ENCODE data around the gene CD300LD. TPM values are rescaled to one million over a fixed set of nuclear protein-coding genes. Genes with fewer than 3 reads are reported as not detected.

The CD300LD gene
- total and polyA plus RNA-seq, 2 donors (not counting 1 experiment from before 2014, with no cell fraction given), result not detected

- H3K27me3 ChIP-seq (ENCODE audit: control insufficient read depth, insufficient read depth, low read length), result no peaks in the 10 kb centered on the region
- H4K20me1 ChIP-seq (ENCODE audit: control insufficient read depth, extremely low read depth, insufficient read depth, low read length), result no peaks in the 10 kb centered on the region
- TF ChIP-seq CTCF (conservative IDR thresholded peaks at IDR 0.05 in 1 of 2, IDR thresholded peaks at IDR 0.05 in 1 of 2; ENCODE audit: low read depth in 1 of 2, low read length in 2 of 2), result no peak
- no peak for TF ChIP-seq EZH2 (IDR thresholded peaks at IDR 0.05; ENCODE audit: low read length, missing control alignments)
- no peak overlapping the region for H2AFZ ChIP-seq (ENCODE audit: low read length)
- H3K4me1 ChIP-seq (ENCODE audit: control insufficient read depth, extremely low read depth, insufficient read depth, low read length), result no peaks in the 10 kb centered on the region
- H3K9ac ChIP-seq (ENCODE audit: insufficient read depth, low read length), result no peak overlapping the region
- no peak overlapping the region for H3K4me3 ChIP-seq (replicated peaks in 1 of 4; ENCODE audit: control extremely low read depth in 1 of 4, insufficient read depth in 1 of 4, low read depth in 3 of 4, low read length in 4 of 4)
- H3K79me2 ChIP-seq (ENCODE audit: control insufficient read depth, insufficient read depth, low read length), result no peaks in the 10 kb centered on the region
- no peak overlapping the region for H3K27ac ChIP-seq (ENCODE audit: insufficient read depth, low read length)
- no peaks in the 10 kb centered on the region for H3K36me3 ChIP-seq (ENCODE audit: control insufficient read depth, insufficient read depth, low read length)
- DNase-seq (ENCODE audit: low read depth in 2 of 2), result no peak
- H3K4me2 ChIP-seq (ENCODE audit: extremely low read depth, insufficient read depth, low read length), result no peak overlapping the region
- no peaks in the 10 kb centered on the region for H3K9me3 ChIP-seq (ENCODE audit: control insufficient read depth, insufficient read depth, low read depth, low read length)
Measured at GRCh38 chr17:74582633-74583032, 9.4 kb downstream of the CD300LD start.

GRCh38 chr17:74579900-74580299 is 12.2 kb downstream of the CD300LD start:
- H4K20me1 ChIP-seq (ENCODE audit: control insufficient read depth, extremely low read depth, insufficient read depth, low read length), result no peaks in the 10 kb centered on the region
- H3K27me3 ChIP-seq (ENCODE audit: control insufficient read depth, insufficient read depth, low read length), result no peaks in the 10 kb centered on the region
- DNase-seq (ENCODE audit: low read depth in 2 of 2), result no peak
- H2AFZ ChIP-seq (ENCODE audit: low read length), result no peak overlapping the region
- no peak overlapping the region for H3K27ac ChIP-seq (ENCODE audit: insufficient read depth, low read length)
- H3K4me1 ChIP-seq (ENCODE audit: control insufficient read depth, extremely low read depth, insufficient read depth, low read length), result no peaks in the 10 kb centered on the region
- no peak overlapping the region for H3K4me3 ChIP-seq (replicated peaks in 1 of 4; ENCODE audit: control extremely low read depth in 1 of 4, insufficient read depth in 1 of 4, low read depth in 3 of 4, low read length in 4 of 4)
- no peaks in the 10 kb centered on the region for H3K36me3 ChIP-seq (ENCODE audit: control insufficient read depth, insufficient read depth, low read length)
- no peak overlapping the region for H3K4me2 ChIP-seq (ENCODE audit: extremely low read depth, insufficient read depth, low read length)
- no peak for TF ChIP-seq EZH2 (IDR thresholded peaks at IDR 0.05; ENCODE audit: low read length, missing control alignments)
- TF ChIP-seq CTCF (conservative IDR thresholded peaks at IDR 0.05 in 1 of 2, IDR thresholded peaks at IDR 0.05 in 1 of 2; ENCODE audit: low read depth in 1 of 2, low read length in 2 of 2), result no peak
- no peaks in the 10 kb centered on the region for H3K79me2 ChIP-seq (ENCODE audit: control insufficient read depth, insufficient read depth, low read length)
- H3K9me3 ChIP-seq (ENCODE audit: control insufficient read depth, insufficient read depth, low read depth, low read length), result no peaks in the 10 kb centered on the region
- H3K9ac ChIP-seq (ENCODE audit: insufficient read depth, low read length), result no peak overlapping the region

DNA sequence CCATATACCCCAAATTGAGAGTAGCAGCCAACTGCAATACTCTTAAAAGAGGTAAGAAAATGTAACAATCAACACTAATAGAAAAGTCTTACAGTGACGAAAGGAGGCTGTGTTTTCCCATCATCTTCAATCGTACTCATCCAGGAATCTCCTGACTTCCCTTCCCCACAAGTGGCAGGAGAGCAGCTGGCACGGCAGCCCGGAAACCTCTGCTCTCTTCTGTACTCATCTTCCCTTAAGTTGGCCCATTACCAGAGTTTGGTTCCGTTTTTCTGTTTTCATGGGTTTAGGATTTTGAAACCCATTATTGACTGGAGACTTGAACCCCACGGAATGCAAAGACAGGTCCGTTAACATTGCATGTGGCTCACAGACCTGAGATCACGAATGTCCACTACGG is 13.1 kb downstream of the CD300LD start:
- no peak overlapping the region for H2AFZ ChIP-seq (ENCODE audit: low read length)
- H3K27me3 ChIP-seq (ENCODE audit: control insufficient read depth, insufficient read depth, low read length), result no peaks in the 10 kb centered on the region
- no peaks in the 10 kb centered on the region for H4K20me1 ChIP-seq (ENCODE audit: control insufficient read depth, extremely low read depth, insufficient read depth, low read length)
- no peaks in the 10 kb centered on the region for H3K9me3 ChIP-seq (ENCODE audit: control insufficient read depth, insufficient read depth, low read depth, low read length)
- no peak overlapping the region for H3K4me2 ChIP-seq (ENCODE audit: extremely low read depth, insufficient read depth, low read length)
- H3K4me3 ChIP-seq (replicated peaks in 1 of 4; ENCODE audit: control extremely low read depth in 1 of 4, insufficient read depth in 1 of 4, low read depth in 3 of 4, low read length in 4 of 4), result no peak overlapping the region
- no peak overlapping the region for H3K27ac ChIP-seq (ENCODE audit: insufficient read depth, low read length)
- no peaks in the 10 kb centered on the region for H3K79me2 ChIP-seq (ENCODE audit: control insufficient read depth, insufficient read depth, low read length)
- no peaks in the 10 kb centered on the region for H3K36me3 ChIP-seq (ENCODE audit: control insufficient read depth, insufficient read depth, low read length)
- no peak for TF ChIP-seq CTCF (conservative IDR thresholded peaks at IDR 0.05 in 1 of 2, IDR thresholded peaks at IDR 0.05 in 1 of 2; ENCODE audit: low read depth in 1 of 2, low read length in 2 of 2)
- H3K4me1 ChIP-seq (ENCODE audit: control insufficient read depth, extremely low read depth, insufficient read depth, low read length), result no peaks in the 10 kb centered on the region
- H3K9ac ChIP-seq (ENCODE audit: insufficient read depth, low read length), result no peak overlapping the region
- DNase-seq (ENCODE audit: low read depth in 2 of 2), result no peak
